DMS 273 (cell line): ENCODE data around the gene DHRS3.
A peak's percentile ranks its signal among the peaks of the same experiment; 100 is the strongest.
"Not testable (repeated sequence)": the region's sequence is repeated elsewhere in the genome, so short reads cannot be mapped to it uniquely, and the experiment has no call there.

Experiments
- DNase-seq: peaks from one replicate; lab custom pipeline; 2025; ENCODE audit not compliant: unreplicated experiment; lab: John Stamatoyannopoulos, UW

Gene DHRS3

DNA sequence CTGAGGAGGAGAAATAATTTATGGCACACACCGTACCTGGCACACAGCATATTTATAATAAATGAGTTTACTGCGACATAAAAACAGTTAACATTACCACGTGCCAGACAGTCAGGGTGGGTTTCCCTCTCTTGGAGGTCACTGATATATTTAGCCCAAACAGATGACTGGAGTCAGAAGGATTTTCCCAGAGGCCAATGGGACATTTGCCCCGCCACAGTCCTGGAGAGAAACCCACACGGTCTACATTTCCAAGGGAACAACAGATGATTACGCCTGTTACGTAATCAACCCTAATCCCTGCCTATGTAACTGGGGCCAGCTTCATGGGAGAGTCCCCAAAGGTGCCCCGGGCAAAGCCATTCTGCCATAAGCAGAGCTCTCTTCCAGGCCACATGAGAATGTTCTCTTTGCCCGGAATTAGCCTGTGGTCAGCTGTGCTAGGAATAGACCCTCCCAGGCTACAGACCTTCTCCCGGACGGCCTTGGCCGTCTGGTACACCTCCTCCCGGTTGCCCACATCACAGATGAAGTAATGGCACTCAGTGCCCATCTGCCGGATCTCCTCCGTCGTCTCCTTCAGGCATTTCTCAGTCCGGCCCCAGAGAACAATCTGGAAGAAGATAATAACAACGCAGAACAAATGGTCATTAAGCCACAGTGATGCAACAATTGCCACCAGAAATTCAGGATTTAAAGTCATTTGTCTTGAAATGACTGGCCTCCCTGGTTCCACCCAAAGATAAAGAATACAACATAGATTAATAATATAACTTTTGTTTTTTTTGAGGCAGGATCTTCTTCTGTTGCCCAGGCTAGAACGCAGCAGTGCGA lies 37.7 kb downstream of the DHRS3 start:
- no peak for DNase-seq

GRCh38 chr1:12578860-12579422 lies 39.1 kb downstream of the DHRS3 start:
- DNase-seq = no peak

DNA sequence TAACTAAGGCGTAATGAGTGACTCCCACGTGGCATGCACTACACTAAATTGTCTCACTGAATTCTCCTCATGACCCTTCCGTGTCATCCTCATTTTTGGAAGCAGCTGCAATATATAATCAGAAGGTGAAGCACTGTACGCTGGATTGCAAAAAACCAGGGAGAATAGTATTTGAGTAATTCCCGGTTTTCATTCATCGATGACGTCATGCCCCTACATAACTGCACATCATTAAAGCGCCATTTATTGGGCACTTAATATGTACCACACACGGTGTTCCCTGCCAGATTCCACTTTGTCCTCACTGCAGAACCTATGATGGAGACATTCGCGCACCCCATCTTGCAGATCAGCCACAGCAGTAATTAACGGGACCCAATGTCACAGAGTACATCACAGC lies 41.0 kb downstream of the DHRS3 start:
- no peak for DNase-seq

- DNase-seq = no peak
Observed at GRCh38 chr1:12574757-12575139, 43.3 kb downstream of the DHRS3 start.

- no peak for DNase-seq
Observed at GRCh38 chr1:12573015-12573825, 44.8 kb downstream of the DHRS3 start.

- DNase-seq = no peak
Observed at GRCh38 chr1:12572522-12572921, 45.5 kb downstream of the DHRS3 start.

- DNase-seq = no peak
Observed at GRCh38 chr1:12570291-12570690, 47.7 kb downstream of the DHRS3 start.

DNA sequence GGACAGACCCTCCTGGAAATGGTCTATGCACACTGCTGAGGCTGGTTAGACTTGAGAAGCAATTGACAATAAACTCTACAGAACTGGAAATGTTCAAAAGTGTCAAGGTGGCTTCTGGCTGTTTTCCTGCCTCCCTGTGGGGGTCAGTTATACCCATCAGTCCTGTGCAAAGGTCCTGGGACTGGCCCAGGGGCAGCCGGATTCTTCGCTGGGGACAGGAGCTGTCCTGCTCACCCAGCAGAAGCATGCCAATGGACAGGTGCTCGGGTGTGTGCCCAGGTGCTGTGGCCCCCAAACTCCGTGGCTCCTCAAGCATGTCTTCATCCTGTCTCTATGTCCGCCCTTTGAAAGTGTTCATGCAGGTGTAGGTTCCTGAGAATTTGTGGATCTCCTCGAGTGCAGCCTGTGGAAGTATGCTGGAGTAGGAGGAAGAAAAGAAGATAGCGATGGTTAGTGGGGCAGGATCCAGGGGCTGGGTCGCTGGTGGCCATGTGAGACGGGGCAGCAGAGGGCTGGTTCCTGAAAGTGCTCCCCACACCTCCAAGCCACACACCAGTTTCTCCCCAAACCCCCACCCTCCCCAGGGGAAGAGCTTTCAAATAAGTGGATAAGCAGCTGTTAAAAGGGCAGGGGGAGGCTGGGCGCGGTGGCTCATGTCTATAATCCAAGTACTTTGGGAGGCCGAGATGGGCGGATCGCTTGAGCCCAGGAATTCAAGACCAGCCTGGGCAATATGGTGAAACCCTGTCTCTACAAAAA lies 49.8 kb downstream of the DHRS3 start:
- no peak for DNase-seq

GRCh38 chr1:12567288-12567819 lies 50.7 kb downstream of the DHRS3 start:
- DNase-seq = no peak

DNA sequence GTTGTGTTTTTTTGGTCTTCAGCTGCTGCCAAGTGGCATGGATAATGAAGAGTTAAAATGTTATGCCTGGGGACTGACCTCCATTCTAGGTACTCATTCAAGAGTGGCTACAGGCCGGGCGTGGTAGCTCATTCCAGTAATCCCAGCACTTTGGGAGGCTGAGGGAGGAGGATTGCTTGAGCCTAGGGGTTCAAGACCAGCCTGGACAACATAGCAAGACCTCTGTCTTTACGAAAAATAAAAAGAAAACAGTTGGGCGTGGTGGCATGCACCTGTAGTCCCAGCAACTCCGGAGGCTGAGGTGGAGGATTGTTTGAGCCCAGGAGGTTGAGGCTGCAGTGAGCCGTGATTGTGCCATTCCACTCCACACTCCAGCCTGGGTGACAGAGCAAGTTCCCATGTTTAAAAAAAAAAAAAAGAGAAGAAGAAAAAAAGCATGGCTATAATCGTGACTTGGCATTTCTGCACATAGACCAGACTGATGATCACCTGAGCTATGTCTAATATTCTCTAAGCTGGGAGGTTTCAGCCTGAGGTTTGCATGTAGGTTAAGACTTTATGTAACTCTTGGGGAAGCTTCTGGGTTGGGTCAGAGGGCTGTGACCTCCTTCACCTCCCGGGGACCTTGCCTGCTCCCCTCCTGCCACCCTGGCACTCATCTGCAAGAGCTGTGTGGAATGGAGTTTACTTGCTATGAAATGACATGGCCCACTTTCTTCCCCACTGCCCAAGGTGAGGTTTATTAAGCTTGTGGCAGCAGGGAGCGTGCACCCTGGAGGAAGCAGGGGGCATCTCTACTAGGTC lies 51.3 kb downstream of the DHRS3 start:
- no peak for DNase-seq

GRCh38 chr1:12565966-12566352 lies 52.1 kb downstream of the DHRS3 start:
- peak; percentile 37 for DNase-seq

GRCh38 chr1:12565094-12565965 lies 52.7 kb downstream of the DHRS3 start:
- no peak for DNase-seq

- not testable (repeated sequence) for DNase-seq
Observed at GRCh38 chr1:12564251-12564650, 53.8 kb downstream of the DHRS3 start.

GRCh38 chr1:12562955-12563576 lies 54.9 kb downstream of the DHRS3 start:
- no peak for DNase-seq

- DNase-seq = no peak
Observed at GRCh38 chr1:12561121-12561520, 56.9 kb downstream of the DHRS3 start.

- DNase-seq = no peak
Observed at GRCh38 chr1:12556957-12557935, 60.8 kb downstream of the DHRS3 start.

- peak; percentile 38 for DNase-seq
Observed at GRCh38 chr1:12556368-12556930, 61.6 kb downstream of the DHRS3 start.
